LNCAP (cell line): ENCODE measurements around the gene DALRD3.
A peak's percentile ranks its signal among the peaks of the same experiment; 100 is the strongest.

Experiments
- CTCF ChIP-seq: fragments of 450-650 bp; IDR thresholded peaks from 2 replicates; pipeline ENCODE4 v1.5.1; 2017; ENCODE audit warnings: mild to moderate bottlenecking

DALRD3 gene

GRCh38 chr3:49025793-49026520 is 7.6 kb upstream of the DALRD3 start:
- TF ChIP-seq CTCF, result no peak

GRCh38 chr3:49025005-49025792 is 6.8 kb upstream of the DALRD3 start:
- TF ChIP-seq CTCF, result no peak

- no peak for TF ChIP-seq CTCF
These were observed 6.1 kb upstream of the DALRD3 start for GRCh38 chr3:49024449-49024848.

GRCh38 chr3:49023775-49024174 is 5.4 kb upstream of the DALRD3 start:
- TF ChIP-seq CTCF, result no peak

GRCh38 chr3:49022688-49023171 is 4.3 kb upstream of the DALRD3 start:
- TF ChIP-seq CTCF, result no peak

- peak; percentile 90 for TF ChIP-seq CTCF
These were observed 3.7 kb upstream of the DALRD3 start, which contains the start of gene NDUFAF3 for GRCh38 chr3:49021813-49022687. TSS of gene NDUFAF3 (plus strand) at chr3:49022121. CDS start at chr3:49022145, 24 bp downstream.

- TF ChIP-seq CTCF, result no peak
These were observed 2.9 kb upstream of the DALRD3 start for GRCh38 chr3:49021213-49021812.
